B cell (primary cell): ENCODE results near the gene PPP2R5C.

Experiments used
- CTCF ChIP-seq: fragments of 200-600 bp; IDR thresholded peaks from one replicate; pipeline ENCODE4 v1.8.0; 2022; ENCODE audit warnings: antibody characterized with exemption, mild to moderate bottlenecking
- EZH2 ChIP-seq: IDR thresholded peaks from 2 replicates; pipeline ENCODE4 v1.6.1; 2012; ENCODE audit warnings: borderline replicate concordance, low read depth, mild to moderate bottlenecking, moderate library complexity, low read length; ENCODE audit not compliant: insufficient read depth, poor library complexity, severe bottlenecking

DNA sequence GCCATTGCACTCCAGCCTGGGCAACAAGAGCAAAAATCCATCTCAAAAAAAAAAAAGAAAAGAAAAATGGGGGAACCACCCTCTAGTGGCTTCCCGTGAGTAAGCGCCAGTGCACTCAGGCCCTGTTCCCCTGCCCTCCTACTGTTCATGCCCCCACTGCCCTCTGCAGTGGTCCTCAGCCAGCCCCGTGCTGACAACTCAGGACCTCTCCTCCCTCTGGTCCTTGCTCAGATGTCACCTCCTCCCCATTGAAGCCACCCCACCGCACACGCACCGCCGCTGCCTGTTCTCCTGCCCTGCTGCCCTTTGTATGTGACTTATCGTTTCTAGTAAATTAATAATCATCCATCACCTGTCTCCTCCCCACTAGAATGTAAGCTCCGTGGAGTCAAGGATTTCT lies 144.1 kb downstream of the PPP2R5C start:
- TF ChIP-seq CTCF = no peak
- TF ChIP-seq EZH2 = no peak
